OCI-LY1 (cell line): ENCODE measurements around the gene CTCF.

Experiments
- H2AFZ ChIP-seq: fragments of 200-600 bp; sonication (generic), shearing (Covaris generic); 2 replicates; pipeline ENCODE4 v1.6.0; 2014; ENCODE audit warnings: antibody characterized with exemption, mild to moderate bottlenecking, low read length
- H3F3A ChIP-seq: fragments of 200-600 bp; sonication (generic), shearing (Covaris generic); 2 replicates; pipeline ENCODE4 v1.6.0; 2014; ENCODE audit warnings: mild to moderate bottlenecking, antibody characterized with exemption, low read length, moderate library complexity; ENCODE audit not compliant: insufficient read depth
- H3K27ac ChIP-seq: fragments of 200-600 bp; sonication (generic); 2 replicates; pipeline ENCODE4 v1.5.1; 2014; ENCODE audit warnings: low read length, mixed run types, mild to moderate bottlenecking, low read depth; ENCODE audit not compliant: poor library complexity, severe bottlenecking
- H3K27me3 ChIP-seq: fragments of 200-600 bp; sonication (generic); 2 replicates; pipeline ENCODE4 v1.6.0; 2014; ENCODE audit warnings: antibody characterized with exemption, mild to moderate bottlenecking, low read length, moderate library complexity; ENCODE audit not compliant: insufficient read depth
- H3K36me3 ChIP-seq: fragments of 200-600 bp; sonication (generic); 2 replicates; pipeline ENCODE4 v1.6.1; 2014; ENCODE audit warnings: mild to moderate bottlenecking, antibody characterized with exemption, low read length, moderate library complexity, mixed read lengths; ENCODE audit not compliant: insufficient read depth
- H3K4me1 ChIP-seq: fragments of 200-600 bp; sonication (generic); 2 replicates; pipeline ENCODE4 v1.5.1; 2014; ENCODE audit warnings: mild to moderate bottlenecking, low read length, moderate library complexity; ENCODE audit not compliant: insufficient read depth, severe bottlenecking
- H3K4me2 ChIP-seq: fragments of 200-600 bp; sonication (generic), shearing (Covaris generic); 2 replicates; pipeline ENCODE4 v1.6.1; 2014; ENCODE audit warnings: low read length
- H3K4me3 ChIP-seq: fragments of 200-600 bp; sonication (generic); 2 replicates; pipeline ENCODE4 v1.5.1; 2014; ENCODE audit warnings: low read length, low read depth, mild to moderate bottlenecking, mixed read lengths; ENCODE audit not compliant: poor library complexity, severe bottlenecking
- H3K79me2 ChIP-seq: fragments of 200-600 bp; shearing (Covaris generic); 2 replicates; pipeline ENCODE4 v1.6.1; 2016; ENCODE audit warnings: mixed run types, low read length, mixed read lengths; ENCODE audit not compliant: insufficient read depth
- H3K9ac ChIP-seq: fragments of 200-600 bp; sonication (generic), shearing (Covaris generic); 2 replicates; pipeline ENCODE4 v1.6.1; 2014; ENCODE audit warnings: mild to moderate bottlenecking, low read length, mixed read lengths
- H3K9me2 ChIP-seq: fragments of 200-600 bp; sonication (generic), shearing (Covaris generic); 2 replicates; pipeline ENCODE4 v1.6.1; 2014; ENCODE audit warnings: low read depth, mild to moderate bottlenecking, low read length, mixed read lengths
- H3K9me3 ChIP-seq: fragments of 200-600 bp; shearing (Covaris generic); 2 replicates; pipeline ENCODE4 v1.6.1; 2014; ENCODE audit warnings: low read length, mixed read lengths
- H4K20me1 ChIP-seq: fragments of 200-600 bp; sonication (generic), shearing (Covaris generic); 2 replicates; pipeline ENCODE4 v1.6.0; 2016; ENCODE audit warnings: mild to moderate bottlenecking, low read length; ENCODE audit not compliant: insufficient read depth
- EZH2 ChIP-seq: fragments of 200-600 bp; sonication (generic), shearing (Covaris generic); IDR thresholded peaks from 2 replicates; pipeline ENCODE4 v1.8.0; 2017; ENCODE audit warnings: borderline replicate concordance, mixed run types, mild to moderate bottlenecking, antibody characterized with exemption, low read length, moderate library complexity, mixed read lengths
- TF ChIP-seq, protein P1 (sequence below): fragments of 200-600 bp; sonication (generic), shearing (Covaris generic); IDR thresholded peaks from 2 replicates; pipeline ENCODE4 v1.5.1; 2017; ENCODE audit warnings: mild to moderate bottlenecking, antibody characterized with exemption, low read length, moderate library complexity, mixed read lengths

The CTCF gene

DNA sequence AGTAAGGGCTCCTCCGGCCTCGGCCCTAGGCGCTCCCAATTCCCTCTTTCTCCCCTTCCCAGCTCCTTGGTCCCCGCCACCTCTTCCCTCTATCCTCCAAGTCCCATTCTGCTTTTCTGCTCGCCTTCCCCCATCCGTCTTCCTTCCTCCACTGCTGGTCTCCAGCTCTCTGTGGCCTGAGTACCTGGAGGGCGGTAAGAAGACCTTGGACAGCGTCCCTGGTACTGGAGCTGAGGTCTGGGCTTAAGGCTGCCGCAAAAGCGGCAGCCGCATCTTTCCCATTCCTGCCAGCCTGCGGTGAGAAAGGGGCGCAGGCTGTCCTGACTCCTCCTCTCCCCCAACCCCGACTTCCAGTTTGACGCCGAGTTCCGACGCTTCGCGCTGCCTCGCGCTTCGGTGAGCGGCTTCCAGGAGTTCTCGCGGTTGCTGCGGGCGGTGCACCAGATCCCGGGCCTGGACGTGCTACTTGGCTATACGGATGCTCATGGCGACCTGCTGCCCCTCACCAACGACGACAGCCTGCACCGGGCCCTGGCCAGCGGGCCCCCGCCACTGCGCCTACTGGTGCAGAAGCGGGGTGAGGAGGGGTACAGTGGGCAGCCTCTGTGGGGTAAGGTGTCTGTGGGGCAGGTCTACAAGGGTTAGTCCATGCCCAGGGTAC is 98.9 kb downstream of the CTCF start:
- H4K20me1 ChIP-seq, result no peaks in the 10 kb centered on the region
- no peaks in the 10 kb centered on the region for H3K27me3 ChIP-seq
- H2AFZ ChIP-seq, result no peak overlapping the region
- H3K4me2 ChIP-seq, result peak overlapping the region; percentile 74
- peak overlapping the region; percentile 81 for H3K4me3 ChIP-seq
- peak overlapping the region; percentile 65 for H3K27ac ChIP-seq
- H3K36me3 ChIP-seq, result peaks cover 35% of the 10 kb centered on the region; the same call in 1 of the 2 replicates
- peak overlapping the region; percentile 71 for H3K9ac ChIP-seq
- no peaks in the 10 kb centered on the region for H3K79me2 ChIP-seq
- no peaks in the 10 kb centered on the region for H3K9me3 ChIP-seq
- no peak for TF ChIP-seq EZH2
- TF ChIP-seq, protein P1, sequence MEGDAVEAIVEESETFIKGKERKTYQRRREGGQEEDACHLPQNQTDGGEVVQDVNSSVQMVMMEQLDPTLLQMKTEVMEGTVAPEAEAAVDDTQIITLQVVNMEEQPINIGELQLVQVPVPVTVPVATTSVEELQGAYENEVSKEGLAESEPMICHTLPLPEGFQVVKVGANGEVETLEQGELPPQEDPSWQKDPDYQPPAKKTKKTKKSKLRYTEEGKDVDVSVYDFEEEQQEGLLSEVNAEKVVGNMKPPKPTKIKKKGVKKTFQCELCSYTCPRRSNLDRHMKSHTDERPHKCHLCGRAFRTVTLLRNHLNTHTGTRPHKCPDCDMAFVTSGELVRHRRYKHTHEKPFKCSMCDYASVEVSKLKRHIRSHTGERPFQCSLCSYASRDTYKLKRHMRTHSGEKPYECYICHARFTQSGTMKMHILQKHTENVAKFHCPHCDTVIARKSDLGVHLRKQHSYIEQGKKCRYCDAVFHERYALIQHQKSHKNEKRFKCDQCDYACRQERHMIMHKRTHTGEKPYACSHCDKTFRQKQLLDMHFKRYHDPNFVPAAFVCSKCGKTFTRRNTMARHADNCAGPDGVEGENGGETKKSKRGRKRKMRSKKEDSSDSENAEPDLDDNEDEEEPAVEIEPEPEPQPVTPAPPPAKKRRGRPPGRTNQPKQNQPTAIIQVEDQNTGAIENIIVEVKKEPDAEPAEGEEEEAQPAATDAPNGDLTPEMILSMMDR, result no peak
- peaks cover 32% of the 10 kb centered on the region for H3K4me1 ChIP-seq
- H3F3A ChIP-seq, result no peaks in the 10 kb centered on the region
- no peaks in the 10 kb centered on the region for H3K9me2 ChIP-seq

DNA sequence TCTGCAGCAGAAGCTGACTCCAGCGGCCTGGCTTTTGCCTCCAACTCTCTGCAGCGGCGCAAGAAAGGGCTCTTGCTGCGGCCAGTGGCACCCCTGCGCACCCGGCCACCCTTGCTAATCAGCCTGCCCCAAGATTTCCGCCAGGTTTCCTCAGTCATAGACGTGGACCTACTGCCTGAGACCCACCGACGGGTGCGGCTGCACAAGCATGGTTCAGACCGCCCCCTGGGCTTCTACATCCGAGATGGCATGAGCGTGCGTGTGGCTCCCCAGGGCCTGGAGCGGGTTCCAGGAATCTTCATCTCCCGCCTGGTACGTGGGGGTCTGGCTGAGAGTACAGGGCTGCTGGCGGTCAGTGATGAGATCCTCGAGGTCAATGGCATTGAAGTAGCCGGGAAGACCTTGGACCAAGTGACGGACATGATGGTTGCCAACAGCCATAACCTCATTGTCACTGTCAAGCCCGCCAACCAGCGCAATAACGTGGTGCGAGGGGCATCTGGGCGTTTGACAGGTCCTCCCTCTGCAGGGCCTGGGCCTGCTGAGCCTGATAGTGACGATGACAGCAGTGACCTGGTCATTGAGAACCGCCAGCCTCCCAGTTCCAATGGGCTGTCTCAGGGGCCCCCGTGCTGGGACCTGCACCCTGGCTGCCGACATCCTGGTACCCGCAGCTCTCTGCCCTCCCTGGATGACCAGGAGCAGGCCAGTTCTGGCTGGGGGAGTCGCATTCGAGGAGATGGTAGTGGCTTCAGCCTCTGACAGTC is 99.7 kb downstream of the CTCF start:
- Histone ChIP-seq H3K79me2 (no peaks in the 10 kb centered on the region), H4K20me1 (no peaks in the 10 kb centered on the region), H3K36me3 (peaks cover 27% of the 10 kb centered on the region; the same call in 1 of the 2 replicates), H3K9me3 (no peaks in the 10 kb centered on the region), H3K4me1 (peaks cover 35% of the 10 kb centered on the region), H3F3A (no peaks in the 10 kb centered on the region), H3K27me3 (no peaks in the 10 kb centered on the region), H3K27ac (no peak overlapping the region), H3K9me2 (no peaks in the 10 kb centered on the region), H2AFZ (no peak overlapping the region), H3K4me3 (peak overlapping the region; percentile 81), H3K4me2 (peak overlapping the region; percentile 74; the same call in 1 of the 2 replicates), H3K9ac (no peak overlapping the region; the same call in 1 of the 2 replicates)
- TF ChIP-seq, protein P1, result no peak
- no peak for TF ChIP-seq EZH2

DNA sequence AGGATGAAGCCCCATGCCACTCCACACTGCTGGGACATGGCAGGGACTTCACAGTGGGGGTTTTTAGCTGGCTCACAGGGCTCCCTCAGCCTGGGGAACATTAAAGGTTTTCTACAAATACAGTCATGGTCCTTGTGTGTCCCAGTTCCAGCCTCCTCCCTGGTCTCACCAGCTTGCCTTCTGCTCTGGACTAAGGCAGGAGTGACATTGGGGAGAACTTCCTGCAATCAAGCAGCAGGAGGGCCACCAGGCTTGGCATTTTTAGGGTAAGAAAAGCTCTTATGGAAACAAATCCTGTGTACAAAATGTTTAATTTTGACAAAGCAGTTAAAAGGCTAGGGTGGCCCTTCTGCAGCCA is 100.3 kb downstream of the CTCF start:
- Histone ChIP-seq H3K9me3 (no peaks in the 10 kb centered on the region), H3K9me2 (no peaks in the 10 kb centered on the region), H2AFZ (no peak overlapping the region), H3F3A (no peaks in the 10 kb centered on the region), H3K9ac (no peak overlapping the region), H3K4me2 (no peak overlapping the region), H3K36me3 (peaks cover 21% of the 10 kb centered on the region; the same call in 1 of the 2 replicates), H3K27me3 (no peaks in the 10 kb centered on the region), H3K4me1 (peaks cover 41% of the 10 kb centered on the region), H4K20me1 (no peaks in the 10 kb centered on the region), H3K27ac (peak overlapping the region; percentile 18), H3K4me3 (no peak overlapping the region), H3K79me2 (no peaks in the 10 kb centered on the region)
- TF ChIP-seq, protein P1, result no peak
- no peak for TF ChIP-seq EZH2
